K562 (cell line): ENCODE measurements around the gene ERFL. TPM values are rescaled to one million over a fixed set of nuclear protein-coding genes. Genes with fewer than 3 reads are reported as not detected.
A peak's percentile ranks its signal among the peaks of the same experiment; 100 is the strongest.

Source experiments
- CXXC5 ChIP-seq: fragments of 250-450 bp; sonication (Bioruptor Pico); IDR thresholded peaks from 2 replicates; pipeline ENCODE4 v1.8.0; 2022; ENCODE audit warnings: inconsistent platforms, mild to moderate bottlenecking, moderate library complexity
- DDX20 ChIP-seq: fragments of 450-650 bp; IDR thresholded peaks from 2 replicates; pipeline ENCODE4 v1.6.1; 2016; ENCODE audit warnings: missing genetic modification characterization, low read depth, mild to moderate bottlenecking, missing compliant biosample characterization, moderate library complexity
- GATA2 ChIP-seq: sonication (generic); formaldehyde crosslinking; IDR thresholded peaks from 2 replicates; pipeline ENCODE4 v1.4.0; 2020; ENCODE audit warnings: mild to moderate bottlenecking, missing genetic modification reagents
- HMGXB4 ChIP-seq: sonication (generic); formaldehyde crosslinking; IDR thresholded peaks from 2 replicates; pipeline ENCODE4 v1.8.1; 2023; ENCODE audit warnings: mild to moderate bottlenecking, missing genetic modification reagents
- KDM5B ChIP-seq: fragments of 200-600 bp; sonication (generic); IDR thresholded peaks from 2 replicates; pipeline ENCODE4 v1.6.1; 2012; ENCODE audit warnings: low read depth, mild to moderate bottlenecking, moderate library complexity, low read length, control low read depth, inconsistent platforms; ENCODE audit not compliant: insufficient replicate concordance
- KLF16 ChIP-seq: IDR thresholded peaks from 2 replicates; pipeline ENCODE4 v1.6.1; 2016; ENCODE audit warnings: antibody characterized with exemption
- MITF ChIP-seq: IDR thresholded peaks from 2 replicates; pipeline ENCODE4 v1.6.1; 2014; ENCODE audit warnings: antibody characterized with exemption
- POLR2A ChIP-seq: fragments of 450-650 bp; conservative IDR thresholded peaks from 2 replicates; pipeline ENCODE4 v1.6.1; 2016
- RUNX1 ChIP-seq: sonication (generic); IDR thresholded peaks from 2 replicates; pipeline ENCODE4 v1.6.1; 2016; ENCODE audit warnings: antibody characterized with exemption, low read depth
- SMAD4 ChIP-seq: fragments of 250-450 bp; sonication (Bioruptor Pico); conservative IDR thresholded peaks from 2 replicates; pipeline ENCODE4 v1.8.0; 2021; ENCODE audit warnings: inconsistent platforms, mild to moderate bottlenecking, moderate library complexity
- TAF1 ChIP-seq: IDR thresholded peaks from 2 replicates; pipeline ENCODE4 v1.6.1; 2011; ENCODE audit warnings: mild to moderate bottlenecking, low read length, moderate library complexity; ENCODE audit not compliant: insufficient read depth, control insufficient read depth, severe bottlenecking; ENCODE audit errors: extremely low read depth
- TAF15 ChIP-seq: fragments of 200-400 bp; formaldehyde crosslinking; IDR thresholded peaks from 2 replicates; pipeline ENCODE4 v1.6.1; 2017; ENCODE audit warnings: mild to moderate bottlenecking, low read depth, low read length, moderate library complexity
- TBL1XR1 ChIP-seq, 2 experiments: IDR thresholded peaks; 2 replicates each; pipeline ENCODE4 v1.6.1; 2012; ENCODE audit warnings: improper control_type of control experiment in 2 of 2, low read length in 2 of 2, mild to moderate bottlenecking in 1 of 2
- TCF3 ChIP-seq: sonication (generic); formaldehyde crosslinking; IDR thresholded peaks from 2 replicates; pipeline ENCODE4 v1.4.0; 2020; ENCODE audit warnings: mild to moderate bottlenecking, missing genetic modification reagents
- TCF7L2 ChIP-seq: fragments of 150-350 bp; IDR thresholded peaks from 2 replicates; pipeline ENCODE4 v1.6.1; 2016; ENCODE audit warnings: low read depth, mild to moderate bottlenecking, low read length, moderate library complexity
- XRCC4 ChIP-seq: IDR thresholded peaks from one replicate; pipeline ENCODE4 v1.6.1; 2011; ENCODE audit not compliant: insufficient read depth, insufficient read length; ENCODE audit errors: extremely low read depth
- ZBTB17 ChIP-seq: fragments of 450-650 bp; formaldehyde crosslinking; IDR thresholded peaks from 2 replicates; pipeline ENCODE4 v1.4.0; 2020; ENCODE audit warnings: mild to moderate bottlenecking
- ZNF311 ChIP-seq: fragments of 250-450 bp; sonication (Bioruptor Pico); IDR thresholded peaks from 2 replicates; pipeline ENCODE4 v1.4.0; 2020; ENCODE audit warnings: mild to moderate bottlenecking, moderate library complexity
- ZNF583 ChIP-seq: fragments of 250-450 bp; sonication (Bioruptor Pico); IDR thresholded peaks from 2 replicates; pipeline ENCODE4 v1.4.0; 2020
- polyA plus RNA-seq, 8 experiments: library from polyadenylated mRNA; depleted of rRNA in 4 of 8; stranded (reverse) in 5 of 8; unstranded in 3 of 8; fragments of >200 nt; fragmentation: Nextera tagmentation in 2 of 8; fragmentation: Illumina TruSeq in 1 of 8; extraction: Ambion mirVana in 2 of 8; extraction: Trizol in 1 of 8; gene quantifications; 2 replicates each; pipeline versions ENCODE4 v1.2.1 to v1.2.3, GENCODE V29; 2011 to 2014; ENCODE audit warnings: inconsistent platforms in 1 of 8, missing spikeins in 1 of 8
- total RNA-seq, 7 experiments: library from RNA; depleted of rRNA in 6 of 7; stranded (reverse); fragments of >200 nt in 6 of 7; fragmentation: Illumina TruSeq in 2 of 7; extraction: Trizol in 2 of 7; gene quantifications; 2 replicates each; pipeline versions ENCODE4 v1.2.1 to v1.2.3, GENCODE V29; 2011 to 2021; ENCODE audit warnings: low replicate concordance in 1 of 7
- TF ChIP-seq, protein P1 (sequence below): sonication (generic); formaldehyde crosslinking; IDR thresholded peaks from 2 replicates; pipeline ENCODE4 v1.8.0; 2022; ENCODE audit warnings: mild to moderate bottlenecking, low read depth, missing genetic modification reagents
- TF ChIP-seq, protein P2 (sequence below): fragments of 450-650 bp; IDR thresholded peaks from one replicate; pipeline ENCODE4 v1.6.1; 2018; ENCODE audit warnings: mild to moderate bottlenecking, moderate library complexity; ENCODE audit not compliant: partially characterized antibody
- TF ChIP-seq, protein P3 (sequence below), 2 experiments: fragments of 450-650 bp in 1 of 2; sonication (generic) in 1 of 2; formaldehyde crosslinking; conservative IDR thresholded peaks; 2 replicates each; pipeline versions ENCODE4 v1.4.0 to v1.8.1; 2020 to 2022; ENCODE audit warnings: mild to moderate bottlenecking in 1 of 2, missing genetic modification reagents in 1 of 2

ERFL gene
- total and polyA plus RNA-seq, 9 of the 15 experiments (the other 6 are each of a cell fraction or from before 2014, with no cell fraction given) = 0.07 to 0.75 (median 0.32) TPM; not detected in 4

DNA sequence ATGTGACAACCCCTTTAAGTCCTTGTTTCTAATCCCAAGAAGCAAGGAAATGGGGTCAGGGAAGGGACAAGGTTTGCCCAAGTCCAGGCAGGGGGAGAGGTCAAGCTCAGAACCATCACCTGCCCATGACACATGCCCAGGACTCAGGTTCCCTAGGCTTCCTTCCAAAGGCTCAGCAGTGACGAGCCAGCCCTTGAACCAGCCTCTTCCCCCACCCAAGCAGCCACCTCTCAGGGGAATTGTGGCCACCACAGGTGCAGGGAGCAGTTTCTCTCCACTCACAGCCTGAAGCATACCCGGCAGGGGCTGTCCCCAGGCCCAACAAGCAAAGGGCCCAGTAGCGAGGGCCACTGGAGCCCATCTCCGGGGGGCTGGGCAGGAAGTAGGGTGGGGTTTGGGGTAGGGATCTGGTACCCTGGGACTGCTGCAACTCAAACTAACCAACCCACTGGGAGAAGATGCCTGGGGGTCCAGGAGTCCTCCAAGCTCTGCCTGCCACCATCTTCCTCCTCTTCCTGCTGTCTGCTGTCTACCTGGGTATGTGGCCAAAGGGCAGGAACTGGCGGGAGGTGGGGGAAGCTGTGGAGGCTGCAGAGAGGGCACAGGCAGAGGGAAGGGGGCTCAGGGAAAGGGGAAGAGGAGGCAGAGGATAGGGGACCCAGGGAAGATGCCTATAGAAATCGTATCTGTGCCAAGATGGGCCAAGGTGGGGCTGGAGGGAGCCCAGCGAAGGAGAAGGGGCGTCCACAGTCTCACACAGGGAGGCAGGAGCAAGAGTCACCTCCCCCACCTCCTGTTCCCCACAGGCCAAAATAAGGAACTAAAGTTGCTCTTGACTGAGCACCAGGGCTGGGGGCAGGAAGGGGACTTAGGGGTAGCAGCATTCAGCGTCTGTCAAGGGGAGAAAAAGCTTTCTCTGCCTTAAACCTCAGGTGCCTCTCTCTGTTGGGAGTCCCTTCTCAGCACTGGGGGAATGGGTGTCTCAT, 51.1 kb downstream of the ERFL start, which contains the start of gene CD79A (continued):
- TF ChIP-seq ZBTB17 (CRISPR knock-in tag) (no peak), GATA2 (no peak), MITF (no peak), KDM5B (peak; percentile 63), TCF7L2 (no peak), SMAD4 (0 out of 2 replicates have a peak, but pooled peaks have one; percentile 26), TCF3 (CRISPR knock-in tag) (no peak), DDX20 (tag) (no peak), ZNF583 (CRISPR knock-in tag) (no peak), ZNF311 (CRISPR knock-in tag) (no peak), XRCC4 (no peak), HMGXB4 (no peak), RUNX1 (no peak), KLF16 (no peak), TAF1 (no peak), POLR2A (no peak), TAF15 (no peak), CXXC5 (CRISPR knock-in tag) (no peak), TBL1XR1 (IDR thresholded peaks at IDR 0.05; ENCODE audit: low read length in 2 of 2) (no peak)
- TF ChIP-seq, protein P1, sequence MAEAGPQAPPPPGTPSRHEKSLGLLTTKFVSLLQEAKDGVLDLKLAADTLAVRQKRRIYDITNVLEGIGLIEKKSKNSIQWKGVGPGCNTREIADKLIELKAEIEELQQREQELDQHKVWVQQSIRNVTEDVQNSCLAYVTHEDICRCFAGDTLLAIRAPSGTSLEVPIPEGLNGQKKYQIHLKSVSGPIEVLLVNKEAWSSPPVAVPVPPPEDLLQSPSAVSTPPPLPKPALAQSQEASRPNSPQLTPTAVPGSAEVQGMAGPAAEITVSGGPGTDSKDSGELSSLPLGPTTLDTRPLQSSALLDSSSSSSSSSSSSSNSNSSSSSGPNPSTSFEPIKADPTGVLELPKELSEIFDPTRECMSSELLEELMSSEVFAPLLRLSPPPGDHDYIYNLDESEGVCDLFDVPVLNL (CRISPR knock-in tag) = no peak
- TF ChIP-seq, protein P2, sequence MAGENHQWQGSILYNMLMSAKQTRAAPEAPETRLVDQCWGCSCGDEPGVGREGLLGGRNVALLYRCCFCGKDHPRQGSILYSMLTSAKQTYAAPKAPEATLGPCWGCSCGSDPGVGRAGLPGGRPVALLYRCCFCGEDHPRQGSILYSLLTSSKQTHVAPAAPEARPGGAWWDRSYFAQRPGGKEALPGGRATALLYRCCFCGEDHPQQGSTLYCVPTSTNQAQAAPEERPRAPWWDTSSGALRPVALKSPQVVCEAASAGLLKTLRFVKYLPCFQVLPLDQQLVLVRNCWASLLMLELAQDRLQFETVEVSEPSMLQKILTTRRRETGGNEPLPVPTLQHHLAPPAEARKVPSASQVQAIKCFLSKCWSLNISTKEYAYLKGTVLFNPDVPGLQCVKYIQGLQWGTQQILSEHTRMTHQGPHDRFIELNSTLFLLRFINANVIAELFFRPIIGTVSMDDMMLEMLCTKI = no peak
- TF ChIP-seq, protein P3, sequence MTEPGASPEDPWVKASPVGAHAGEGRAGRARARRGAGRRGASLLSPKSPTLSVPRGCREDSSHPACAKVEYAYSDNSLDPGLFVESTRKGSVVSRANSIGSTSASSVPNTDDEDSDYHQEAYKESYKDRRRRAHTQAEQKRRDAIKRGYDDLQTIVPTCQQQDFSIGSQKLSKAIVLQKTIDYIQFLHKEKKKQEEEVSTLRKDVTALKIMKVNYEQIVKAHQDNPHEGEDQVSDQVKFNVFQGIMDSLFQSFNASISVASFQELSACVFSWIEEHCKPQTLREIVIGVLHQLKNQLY (CRISPR knock-in tag; conservative IDR thresholded peaks at IDR 0.05) = no peak
